GM23338 (cell line): ENCODE data around the gene HERPUD2. TPM values are rescaled to one million over a fixed set of nuclear protein-coding genes. Genes with fewer than 3 reads are reported as not detected.

ENCODE experiments used
- ATAC-seq: fragments of 200-7000 bp; cut with Tn5 transposase; 3 replicates; pipeline ENCODE4 v1.9.1; 2020
- DNase-seq: peaks from one replicate; pipeline ENCODE4 v3.0.0-alpha.2; 2015; ENCODE audit warnings: low spot score
- H2AFZ ChIP-seq: fragments of 200-600 bp; sonication (generic); 2 replicates; pipeline ENCODE4 v1.8.0; 2016; ENCODE audit warnings: antibody characterized with exemption, mild to moderate bottlenecking, moderate library complexity
- H3F3A ChIP-seq: fragments of 200-600 bp; sonication (generic); replicated peaks from 2 replicates; pipeline ENCODE4 v1.8.0; 2017; ENCODE audit warnings: antibody characterized with exemption, mixed run types, low read depth
- H3K27ac ChIP-seq: fragments of 200-600 bp; sonication (generic); 2 replicates; pipeline ENCODE4 v1.6.1; 2016; ENCODE audit warnings: low read depth
- H3K27me3 ChIP-seq: fragments of 200-600 bp; sonication (generic); 2 replicates; pipeline ENCODE4 v1.8.0; 2016; ENCODE audit warnings: mild to moderate bottlenecking, mixed run types, moderate library complexity; ENCODE audit not compliant: insufficient read depth
- H3K36me3 ChIP-seq: fragments of 200-600 bp; sonication (generic); 2 replicates; pipeline ENCODE4 v1.8.0; 2016; ENCODE audit warnings: mild to moderate bottlenecking; ENCODE audit not compliant: insufficient read depth
- H3K4me1 ChIP-seq: fragments of 200-600 bp; sonication (generic); 2 replicates; pipeline ENCODE4 v1.8.0; 2016; ENCODE audit warnings: mild to moderate bottlenecking, moderate library complexity; ENCODE audit not compliant: insufficient read depth
- H3K4me2 ChIP-seq: fragments of 200-600 bp; sonication (generic); 2 replicates; pipeline ENCODE4 v1.7.1; 2017; ENCODE audit warnings: mixed run types
- H3K4me3 ChIP-seq: fragments of 200-600 bp; sonication (generic); 2 replicates; pipeline ENCODE4 v1.6.1; 2016; ENCODE audit warnings: mixed run types
- H3K79me2 ChIP-seq: fragments of 200-600 bp; sonication (generic); replicated peaks from 2 replicates; pipeline ENCODE4 v1.8.0; 2017; ENCODE audit warnings: mild to moderate bottlenecking; ENCODE audit not compliant: insufficient read depth
- H3K9me2 ChIP-seq: fragments of 200-600 bp; sonication (generic); 2 replicates; pipeline ENCODE4 v1.8.0; 2017; ENCODE audit not compliant: insufficient read depth
- H4K20me1 ChIP-seq: fragments of 200-600 bp; sonication (generic); replicated peaks from 2 replicates; pipeline ENCODE4 v1.8.0; 2017; ENCODE audit warnings: mild to moderate bottlenecking; ENCODE audit not compliant: insufficient read depth
- H3K27ac Mint-ChIP-seq: 2 replicates; pipeline ENCODE4 v1.8.0; 2020; ENCODE audit warnings: inconsistent platforms, mild to moderate bottlenecking, moderate library complexity, mixed read lengths
- H3K27me3 Mint-ChIP-seq: 3 replicates; pipeline ENCODE4 v1.8.0; 2022; ENCODE audit warnings: low read depth, mild to moderate bottlenecking, moderate library complexity, mixed read lengths, inconsistent platforms; ENCODE audit not compliant: insufficient read depth, poor library complexity
- H3K36me3 Mint-ChIP-seq: 3 replicates; pipeline ENCODE4 v1.8.0; 2021; ENCODE audit warnings: low read depth, mild to moderate bottlenecking, inconsistent platforms, moderate library complexity, mixed read lengths
- H3K4me1 Mint-ChIP-seq: 3 replicates; pipeline ENCODE4 v1.8.0; 2020; ENCODE audit warnings: mild to moderate bottlenecking, inconsistent platforms, mixed read lengths
- H3K4me3 Mint-ChIP-seq: 3 replicates; pipeline ENCODE4 v1.8.0; 2021; ENCODE audit warnings: moderate library complexity, mild to moderate bottlenecking, inconsistent platforms, mixed read lengths
- H3K9me3 Mint-ChIP-seq: 3 replicates; pipeline ENCODE4 v1.8.0; 2020; ENCODE audit warnings: moderate library complexity, mild to moderate bottlenecking, inconsistent platforms, mixed read lengths
- CREB1 ChIP-seq: fragments of 250-450 bp; sonication (Bioruptor Pico); IDR thresholded peaks from 2 replicates; pipeline ENCODE4 v1.5.0; 2020; ENCODE audit warnings: low read depth, mild to moderate bottlenecking, moderate library complexity
- CTCF ChIP-seq, 2 experiments: fragments of 200-600 bp in 1 of 2; sonication (generic) in 1 of 2; conservative IDR thresholded peaks; 2 replicates each; pipeline versions ENCODE4 v1.5.1 to v1.6.1; 2016 to 2017; ENCODE audit warnings: antibody characterized with exemption in 2 of 2, low read depth in 2 of 2, mild to moderate bottlenecking in 2 of 2, moderate library complexity in 1 of 2
- ETS1 ChIP-seq: IDR thresholded peaks from 2 replicates; pipeline ENCODE4 v1.6.1; 2016; ENCODE audit warnings: antibody characterized with exemption
- EZH2 ChIP-seq: fragments of 200-600 bp; sonication (generic); IDR thresholded peaks from one replicate; pipeline ENCODE4 v1.8.0; 2017; ENCODE audit warnings: antibody characterized with exemption, mild to moderate bottlenecking, low read depth; ENCODE audit not compliant: unreplicated experiment
- EZH2phosphoT487 ChIP-seq: fragments of 200-600 bp; sonication (generic); IDR thresholded peaks from one replicate; pipeline ENCODE4 v1.8.1; 2018; ENCODE audit warnings: antibody characterized with exemption; ENCODE audit not compliant: unreplicated experiment
- JUNB ChIP-seq: IDR thresholded peaks from one replicate; pipeline ENCODE4 v1.6.1; 2016; ENCODE audit warnings: antibody characterized with exemption; ENCODE audit not compliant: unreplicated experiment
- NANOG ChIP-seq: IDR thresholded peaks from 2 replicates; pipeline ENCODE4 v1.6.1; 2016; ENCODE audit warnings: antibody characterized with exemption, borderline replicate concordance
- POLR2AphosphoS5 ChIP-seq: IDR thresholded peaks from 2 replicates; pipeline ENCODE4 v1.6.1; 2016; ENCODE audit warnings: antibody characterized with exemption, low read depth
- REST ChIP-seq: IDR thresholded peaks from one replicate; pipeline ENCODE4 v1.6.1; 2018; ENCODE audit warnings: antibody characterized with exemption; ENCODE audit not compliant: unreplicated experiment
- STAT1 ChIP-seq: IDR thresholded peaks from one replicate; pipeline ENCODE4 v1.6.1; 2016; ENCODE audit warnings: antibody characterized with exemption; ENCODE audit not compliant: unreplicated experiment
- ZNF114 ChIP-seq: fragments of 250-450 bp; sonication (Bioruptor Pico); IDR thresholded peaks from 2 replicates; pipeline ENCODE4 v1.5.0; 2020; ENCODE audit warnings: mild to moderate bottlenecking, moderate library complexity
- ZNF331 ChIP-seq: fragments of 250-450 bp; sonication (Bioruptor Pico); IDR thresholded peaks from 2 replicates; pipeline ENCODE4 v1.5.0; 2020; ENCODE audit warnings: low read depth, mild to moderate bottlenecking, moderate library complexity
- ZNF462 ChIP-seq: fragments of 250-450 bp; sonication (Bioruptor Pico); IDR thresholded peaks from 2 replicates; pipeline ENCODE4 v1.5.0; 2020; ENCODE audit warnings: mild to moderate bottlenecking, moderate library complexity
- polyA plus RNA-seq: library from polyadenylated mRNA; unstranded; fragments of >200 nt; fragmentation: Nextera tagmentation; extraction: Ambion mirVana; gene quantifications from 2 replicates; pipeline ENCODE4 v1.2.1, GENCODE V29; 2016
- total RNA-seq: library from RNA; depleted of rRNA; stranded (reverse); fragments of >200 nt; shearing (Covaris generic); gene quantifications from 2 replicates; pipeline ENCODE4 v1.2.3, GENCODE V29; 2014

HERPUD2 gene
- total and polyA plus RNA-seq, 2 experiments from 2014 or later: 8.0 to 12.0 TPM

GRCh38 chr7:35702541-35702940, 7.6 kb upstream of the HERPUD2 start:
- Mint-ChIP-seq H3K9me3 (no peaks in the 10 kb centered on the region), H3K4me1 (no peaks in the 10 kb centered on the region; the same call in 2 of the 3 replicates), H3K27ac (no peak overlapping the region), H3K36me3 (no peaks in the 10 kb centered on the region; the same call in 2 of the 3 replicates), H3K27me3 (no peaks in the 10 kb centered on the region), H3K4me3 (no peak overlapping the region)
- DNase-seq (no peak), ATAC-seq (no peak)
- H3K4me1 ChIP-seq: no peaks in the 10 kb centered on the region
- H3K27me3 ChIP-seq: no peaks in the 10 kb centered on the region
- no peaks in the 10 kb centered on the region for H3K36me3 ChIP-seq
- H3K9me2 ChIP-seq: no peaks in the 10 kb centered on the region
- H3K4me2 ChIP-seq: no peak overlapping the region
- no peaks in the 10 kb centered on the region for H3F3A ChIP-seq
- H3K4me3 ChIP-seq: no peak overlapping the region
- H3K79me2 ChIP-seq: no peaks in the 10 kb centered on the region
- H4K20me1 ChIP-seq: no peaks in the 10 kb centered on the region
- no peak overlapping the region for H2AFZ ChIP-seq
- H3K27ac ChIP-seq: no peak overlapping the region
- no peak for TF ChIP-seq ZNF462 (CRISPR knock-in tag)
- no peak for TF ChIP-seq STAT1
- TF ChIP-seq POLR2AphosphoS5: no peak
- no peak for TF ChIP-seq JUNB
- no peak for TF ChIP-seq ZNF114 (CRISPR knock-in tag)
- TF ChIP-seq CTCF (conservative IDR thresholded peaks at IDR 0.05; ENCODE audit: low read depth in 2 of 2): no peak
- TF ChIP-seq ETS1: no peak
- TF ChIP-seq ZNF331 (CRISPR knock-in tag): no peak
- no peak for TF ChIP-seq CREB1 (CRISPR knock-in tag)
- no peak for TF ChIP-seq EZH2
- TF ChIP-seq REST: no peak
- no peak for TF ChIP-seq EZH2phosphoT487
- TF ChIP-seq NANOG: no peak
